Endothelial cell of hepatic sinusoid (primary cell): ENCODE measurements around the gene INPP5F.
"Not testable (repeated sequence)": the region's sequence is repeated elsewhere in the genome, so short reads cannot be mapped to it uniquely, and the experiment has no call there.

Experiments used
- in situ Hi-C: cut with HindIII; loops from 2 replicates; pipeline ENCODE4 v1.10.0; 2017; ENCODE audit warnings: low sequenced_read_pairs

The INPP5F gene

GRCh38 chr10:119772334-119772733 is 46.5 kb downstream of the INPP5F start:
- in situ Hi-C loops, result no loop called here

DNA sequence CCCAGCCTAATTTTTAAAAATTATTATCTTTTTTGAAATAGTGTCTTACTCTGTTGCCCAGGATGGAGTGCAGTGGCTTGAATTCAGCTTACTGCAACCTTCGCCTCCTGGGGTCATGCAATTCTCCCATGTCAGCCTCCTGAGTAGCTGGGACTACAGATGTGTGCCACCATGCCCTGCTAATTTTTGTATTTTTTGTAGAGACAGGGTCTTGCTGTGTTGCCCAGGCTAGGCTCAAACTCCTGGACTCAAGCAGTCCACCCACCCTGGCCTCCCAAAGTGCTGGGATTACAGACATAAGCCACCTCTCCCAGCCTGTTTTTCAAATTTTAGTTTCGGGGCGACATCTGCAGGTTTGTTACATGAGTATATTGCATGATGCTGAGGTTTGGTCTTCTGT is 47.2 kb downstream of the INPP5F start:
- in situ Hi-C loops, result not testable (repeated sequence)

- in situ Hi-C loops, result no loop called here
These were observed 49.7 kb downstream of the INPP5F start for GRCh38 chr10:119775529-119775928.

- in situ Hi-C loops, result no loop called here
These were observed 50.7 kb downstream of the INPP5F start for GRCh38 chr10:119776536-119776935.

- in situ Hi-C loops, result no loop called here
These were observed 51.8 kb downstream of the INPP5F start for GRCh38 chr10:119777686-119778085.

DNA sequence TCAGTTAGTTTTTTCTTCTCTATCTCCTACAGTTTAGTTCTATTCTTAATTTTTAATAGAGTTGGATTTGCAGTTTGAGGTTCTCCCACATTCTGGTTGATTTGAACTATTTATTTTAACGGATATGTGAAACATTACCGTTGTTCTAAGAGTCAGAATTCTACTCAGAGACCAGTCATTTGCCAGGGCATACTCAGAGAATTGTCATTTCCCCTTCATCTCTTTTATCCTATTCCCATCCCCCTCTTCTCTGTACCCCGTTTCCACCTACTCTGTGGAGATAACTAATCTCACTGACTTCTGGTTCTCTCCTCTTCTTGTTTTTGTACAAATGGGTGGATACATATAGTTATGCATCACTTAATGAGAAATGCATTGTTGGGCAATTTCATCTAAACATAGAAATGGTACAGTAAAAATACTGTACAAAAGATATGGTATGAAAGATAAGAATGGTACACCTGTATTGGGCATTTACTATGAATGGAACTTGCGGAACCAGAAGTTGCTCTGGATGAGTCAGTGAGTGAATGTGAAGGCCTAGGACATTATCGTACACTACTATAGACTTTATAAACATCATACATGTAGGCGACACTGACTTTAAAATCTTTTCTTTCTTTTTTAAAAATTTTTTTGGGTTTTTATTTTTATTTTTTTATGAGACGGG is 53.1 kb downstream of the INPP5F start:
- in situ Hi-C loops, result no loop called here

DNA sequence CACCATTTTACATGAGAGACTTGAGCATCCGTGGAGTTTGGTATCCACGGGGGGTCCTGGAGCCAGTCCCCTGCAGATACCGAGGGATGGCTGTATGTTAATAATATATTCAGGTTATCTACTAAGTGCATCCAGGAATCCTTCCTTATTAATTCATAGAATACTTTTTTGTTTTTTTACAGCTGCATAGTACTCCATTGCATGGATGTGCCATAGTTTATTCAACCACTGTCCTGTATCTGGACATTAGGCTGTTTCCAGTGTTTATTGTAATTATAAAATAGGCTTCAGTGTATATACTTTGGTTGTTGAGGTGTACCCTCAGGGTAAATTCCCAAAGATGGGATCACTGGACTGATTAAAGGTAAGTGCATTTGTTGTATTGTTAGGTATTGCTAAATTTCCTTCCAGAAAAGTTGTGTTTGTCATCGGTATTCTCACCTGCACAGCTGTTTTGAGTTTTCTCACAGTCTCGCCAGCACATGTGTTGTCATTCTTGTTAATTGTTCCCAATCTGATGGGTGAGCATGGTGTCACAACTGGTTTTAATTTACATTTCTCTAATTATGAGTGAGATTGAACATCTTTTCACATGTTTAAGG is 55.1 kb downstream of the INPP5F start:
- in situ Hi-C loops, result no loop called here

DNA sequence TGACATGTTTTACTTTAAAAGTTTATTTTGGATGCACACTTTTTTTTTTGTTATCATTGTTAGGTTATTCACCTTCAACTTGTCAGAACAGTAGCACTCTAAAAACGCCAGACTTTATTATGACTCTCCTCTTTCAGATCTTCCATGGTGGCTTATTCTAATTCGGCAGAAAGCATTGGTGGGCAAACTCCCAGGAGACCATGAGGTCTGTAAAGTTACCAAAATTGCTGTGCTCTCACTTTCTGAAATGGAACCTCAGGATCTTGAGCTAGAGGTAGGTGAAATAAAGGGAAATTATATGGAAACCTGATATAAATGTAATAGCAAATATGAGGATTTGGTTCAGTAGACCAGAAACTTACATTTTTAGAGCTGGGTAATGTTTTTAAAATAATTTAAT is 55.6 kb downstream of the INPP5F start:
- in situ Hi-C loops, result no loop called here

DNA sequence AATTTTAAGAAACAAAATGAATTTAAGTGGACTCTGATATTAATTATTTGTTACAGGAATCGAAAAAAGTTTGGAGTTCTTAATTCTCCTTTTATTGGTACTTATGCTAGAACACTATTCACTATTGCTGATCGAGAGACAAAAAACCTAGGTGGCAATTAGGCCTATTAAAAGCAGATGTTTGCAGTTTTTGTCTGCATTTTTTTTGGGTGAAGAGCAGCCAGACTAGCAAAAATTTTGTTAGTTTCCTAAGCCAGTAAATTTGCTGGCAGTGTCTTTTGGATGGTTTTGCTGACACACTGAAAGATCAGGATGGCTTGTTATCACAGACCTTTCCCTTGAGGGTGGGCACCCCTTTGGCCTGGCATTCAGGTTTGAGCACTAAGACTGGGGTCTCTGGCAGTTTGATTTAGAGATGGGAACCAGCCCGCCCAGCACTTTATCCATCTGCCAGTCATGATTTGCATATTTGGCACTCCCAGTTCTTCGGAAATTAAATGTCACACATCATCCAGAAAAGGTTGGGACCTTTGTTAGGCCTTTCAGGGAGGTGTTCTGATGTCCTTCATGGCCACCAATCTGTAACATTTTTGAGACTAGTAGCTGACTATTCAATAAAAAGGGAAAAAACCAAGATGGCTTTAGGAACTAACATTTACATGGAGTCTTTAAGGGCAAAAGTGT is 57.3 kb downstream of the INPP5F start:
- in situ Hi-C loops, result no loop called here

- in situ Hi-C loops, result no loop called here
These were observed 57.8 kb downstream of the INPP5F start for GRCh38 chr10:119783665-119784027.

DNA sequence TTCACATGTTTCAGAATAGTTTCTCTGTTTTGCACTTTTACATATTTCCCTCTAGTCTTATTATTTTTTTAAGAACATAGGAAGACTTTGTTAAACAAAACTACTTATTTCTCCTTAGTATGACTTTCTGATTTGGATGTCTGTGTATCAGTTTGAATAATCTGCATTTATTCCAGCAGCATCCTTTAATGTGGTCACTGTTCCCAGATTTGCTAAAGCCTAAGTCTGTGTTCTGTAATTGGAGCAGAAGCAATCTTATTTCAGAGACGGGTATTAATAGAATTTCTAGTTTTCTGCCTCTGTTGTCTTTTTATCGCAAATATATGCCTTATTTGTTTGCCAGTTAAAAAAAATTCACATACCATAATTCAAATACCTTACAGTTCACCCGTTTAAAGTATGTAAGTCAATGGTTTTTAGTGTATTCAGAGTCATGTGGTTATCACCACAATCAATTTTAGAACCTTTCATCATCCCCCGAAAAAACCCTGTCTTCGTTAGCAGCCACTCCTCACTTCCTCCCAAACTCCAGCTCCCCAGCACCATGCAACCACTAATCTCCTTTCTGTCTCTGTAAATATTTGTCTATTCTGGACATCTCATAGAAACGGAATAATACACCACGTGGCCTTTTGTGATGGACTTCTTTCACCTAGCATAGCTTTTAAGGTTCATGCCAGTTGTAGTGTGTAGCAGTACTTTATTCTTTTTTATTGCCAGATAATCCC is 58.7 kb downstream of the INPP5F start:
- in situ Hi-C loops, result no loop called here

DNA sequence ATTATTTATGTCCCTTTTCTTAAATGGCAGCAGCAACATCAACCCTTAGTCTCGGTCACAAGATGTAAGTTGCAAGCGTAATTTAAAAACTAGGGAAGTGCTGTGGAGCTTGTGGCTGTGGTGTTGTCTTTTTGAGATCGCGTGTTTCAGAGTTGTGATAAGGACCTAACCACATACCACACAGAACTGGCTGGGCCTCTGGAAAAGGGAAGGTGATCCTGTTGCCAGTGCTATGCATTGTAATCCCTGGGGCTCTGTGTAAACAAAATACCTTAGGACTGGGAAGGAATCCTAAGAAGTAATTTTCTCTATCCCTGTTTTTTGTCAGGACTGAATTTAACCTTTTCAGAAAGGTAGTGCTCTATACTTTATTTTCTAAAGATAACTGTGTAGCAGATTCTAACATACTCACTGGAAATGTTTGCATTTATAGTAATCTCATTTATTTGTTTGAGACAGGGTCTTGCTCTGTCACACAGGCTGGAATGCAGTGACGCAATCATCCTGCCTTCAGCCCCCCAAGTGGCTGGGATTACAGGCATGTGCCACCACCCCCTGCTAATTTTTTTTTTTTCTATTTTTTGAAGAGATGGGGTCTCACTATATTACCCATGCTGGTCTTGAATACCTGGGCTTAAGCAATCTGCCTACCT is 60.4 kb downstream of the INPP5F start:
- in situ Hi-C loops, result no loop called here

- in situ Hi-C loops, result not testable (repeated sequence)
These were observed 69.3 kb downstream of the INPP5F start for GRCh38 chr10:119795101-119795500.

DNA sequence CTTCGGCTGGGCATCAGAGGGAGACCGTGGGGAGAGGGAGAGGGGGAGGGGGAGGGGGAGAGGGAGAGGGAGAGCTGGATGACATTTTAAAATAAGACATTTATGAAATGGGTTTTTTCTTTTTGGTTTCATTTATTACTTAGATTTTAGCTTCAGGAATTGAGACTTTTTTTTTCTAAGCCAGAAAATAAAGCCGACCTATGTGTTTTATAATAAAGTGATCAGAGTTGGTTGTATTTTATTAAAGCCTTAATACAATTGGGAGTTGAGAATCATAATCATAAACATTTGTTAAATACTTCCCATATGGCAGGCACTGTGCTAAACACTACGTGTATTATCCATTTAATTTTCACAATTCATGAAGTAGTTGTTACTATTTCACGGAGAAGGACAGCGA is 70.2 kb downstream of the INPP5F start:
- in situ Hi-C loops, result no loop called here

- in situ Hi-C loops, result no loop called here
These were observed 75.3 kb downstream of the INPP5F start for GRCh38 chr10:119801176-119801575.

GRCh38 chr10:119801998-119802538 is 76.2 kb downstream of the INPP5F start:
- in situ Hi-C loops, result no loop called here

DNA sequence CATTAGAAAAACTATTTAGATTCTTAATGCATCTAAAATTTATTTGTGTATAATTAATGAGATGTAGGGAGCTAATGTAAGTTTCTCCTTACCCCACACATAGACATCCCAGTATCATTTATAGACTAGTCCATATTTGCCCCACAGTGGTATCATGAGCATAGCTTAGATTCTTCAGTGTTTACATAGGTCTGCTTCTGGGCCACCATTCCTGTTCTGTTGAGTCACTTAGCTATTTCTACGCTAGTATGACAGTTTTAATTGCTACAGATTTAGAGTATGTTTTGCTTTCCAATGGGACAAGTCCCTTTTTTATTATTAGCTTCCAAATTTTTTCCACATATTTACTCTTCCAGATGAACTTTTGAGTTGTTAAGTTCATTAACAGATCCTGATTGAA is 77.4 kb downstream of the INPP5F start:
- in situ Hi-C loops, result no loop called here

DNA sequence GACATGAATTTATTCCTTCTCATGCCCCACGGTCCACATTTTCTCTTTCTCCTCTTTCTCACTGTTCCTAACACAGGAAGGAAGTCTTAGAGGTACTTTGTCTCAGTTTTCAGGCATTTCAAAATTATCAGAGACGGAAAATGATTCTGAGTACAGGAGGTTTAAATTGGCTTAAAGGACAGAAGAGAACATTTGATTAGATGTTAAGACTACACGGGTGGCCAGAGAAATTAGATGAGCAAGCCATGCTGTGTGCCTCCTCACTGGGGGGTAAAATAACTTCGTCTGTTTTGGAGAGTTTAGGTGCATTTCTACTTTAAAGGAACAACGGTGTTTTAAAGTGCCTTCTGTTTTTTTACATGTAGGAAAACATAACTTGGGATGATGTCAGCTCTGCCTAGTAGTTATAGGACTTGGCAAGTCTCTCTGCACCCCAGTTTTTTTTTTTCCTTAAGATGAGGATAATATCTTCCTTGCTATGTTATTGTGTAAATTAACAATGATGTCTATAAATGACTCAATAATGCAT is 79.9 kb downstream of the INPP5F start:
- in situ Hi-C loops, result no loop called here

GRCh38 chr10:119806334-119807130 is 80.7 kb downstream of the INPP5F start:
- in situ Hi-C loops, result no loop called here
